OCI-LY3 (cell line): ENCODE data around the gene SLC25A21.

Experiments
- H2AFZ ChIP-seq: fragments of 200-600, 300-600 bp; shearing (Covaris generic); 2 replicates; pipeline ENCODE4 v1.6.0; 2014; ENCODE audit warnings: antibody characterized with exemption, low read depth, low read length
- H3K27ac ChIP-seq: fragments of 200-600, 300-600 bp; sonication (generic); 2 replicates; pipeline ENCODE4 v1.5.1; 2014; ENCODE audit warnings: mild to moderate bottlenecking, low read length, moderate library complexity, mixed read lengths
- H3K27me3 ChIP-seq: fragments of 200-600, 300-600 bp; sonication (generic); 2 replicates; pipeline ENCODE4 v1.6.1; 2014; ENCODE audit warnings: low read depth, low read length, mixed read lengths
- H3K36me3 ChIP-seq: fragments of 200-600, 300-600 bp; sonication (generic); replicated peaks from 2 replicates; pipeline ENCODE3; 2014; ENCODE audit warnings: low read depth, low read length, mixed read lengths
- H3K4me1 ChIP-seq: fragments of 300-600, 200-600 bp; sonication (generic); 2 replicates; pipeline ENCODE4 v1.6.1; 2014; ENCODE audit warnings: low read length, mixed read lengths
- H3K4me2 ChIP-seq: fragments of 200-600, 300-600 bp; sonication (generic); 2 replicates; pipeline ENCODE4 v1.6.1; 2014; ENCODE audit warnings: low read length, mixed read lengths
- H3K4me3 ChIP-seq: fragments of 300-600, 200-600 bp; sonication (generic); 2 replicates; pipeline ENCODE4 v1.5.1; 2014; ENCODE audit warnings: antibody characterized with exemption, mild to moderate bottlenecking, low read length, moderate library complexity
- H3K79me2 ChIP-seq: fragments of 300-600, 200-600 bp; shearing (Covaris generic); 2 replicates; pipeline ENCODE4 v1.6.1; 2014; ENCODE audit warnings: mild to moderate bottlenecking, low read length, mixed read lengths
- H3K9ac ChIP-seq: fragments of 300-600, 200-600 bp; shearing (Covaris generic); 2 replicates; pipeline ENCODE4 v1.6.0; 2014; ENCODE audit warnings: mild to moderate bottlenecking, low read length, moderate library complexity
- H3K9me3 ChIP-seq: fragments of 200-600, 300-600 bp; shearing (Covaris generic); 2 replicates; pipeline ENCODE4 v1.6.1; 2014; ENCODE audit warnings: low read length, mixed read lengths; ENCODE audit not compliant: insufficient read depth
- H4K20me1 ChIP-seq: fragments of 200-600, 300-600 bp; sonication (generic); 2 replicates; pipeline ENCODE4 v1.6.1; 2016; ENCODE audit warnings: low read length, mixed read lengths; ENCODE audit not compliant: insufficient read depth
- EZH2phosphoT487 ChIP-seq: fragments of 200-600 bp; shearing (Covaris generic); IDR thresholded peaks from 2 replicates; pipeline ENCODE4 v1.6.1; 2018; ENCODE audit warnings: antibody characterized with exemption, mixed run types, low read depth
- TF ChIP-seq, protein P1 (sequence below): fragments of 200-600, 300-600 bp; sonication (generic); IDR thresholded peaks from 2 replicates; pipeline ENCODE4 v1.5.1; 2014; ENCODE audit warnings: antibody characterized with exemption, low read length, low read depth

SLC25A21 gene

GRCh38 chr14:36979863-36980262 lies 192.5 kb downstream of the SLC25A21 start:
- TF ChIP-seq EZH2phosphoT487 = no peak
- TF ChIP-seq, protein P1, sequence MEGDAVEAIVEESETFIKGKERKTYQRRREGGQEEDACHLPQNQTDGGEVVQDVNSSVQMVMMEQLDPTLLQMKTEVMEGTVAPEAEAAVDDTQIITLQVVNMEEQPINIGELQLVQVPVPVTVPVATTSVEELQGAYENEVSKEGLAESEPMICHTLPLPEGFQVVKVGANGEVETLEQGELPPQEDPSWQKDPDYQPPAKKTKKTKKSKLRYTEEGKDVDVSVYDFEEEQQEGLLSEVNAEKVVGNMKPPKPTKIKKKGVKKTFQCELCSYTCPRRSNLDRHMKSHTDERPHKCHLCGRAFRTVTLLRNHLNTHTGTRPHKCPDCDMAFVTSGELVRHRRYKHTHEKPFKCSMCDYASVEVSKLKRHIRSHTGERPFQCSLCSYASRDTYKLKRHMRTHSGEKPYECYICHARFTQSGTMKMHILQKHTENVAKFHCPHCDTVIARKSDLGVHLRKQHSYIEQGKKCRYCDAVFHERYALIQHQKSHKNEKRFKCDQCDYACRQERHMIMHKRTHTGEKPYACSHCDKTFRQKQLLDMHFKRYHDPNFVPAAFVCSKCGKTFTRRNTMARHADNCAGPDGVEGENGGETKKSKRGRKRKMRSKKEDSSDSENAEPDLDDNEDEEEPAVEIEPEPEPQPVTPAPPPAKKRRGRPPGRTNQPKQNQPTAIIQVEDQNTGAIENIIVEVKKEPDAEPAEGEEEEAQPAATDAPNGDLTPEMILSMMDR = no peak
- Histone ChIP-seq H3K79me2 (no peaks in the 10 kb centered on the region), H2AFZ (no peak overlapping the region), H3K27ac (no peak overlapping the region), H3K27me3 (no peaks in the 10 kb centered on the region), H3K4me1 (no peaks in the 10 kb centered on the region), H3K36me3 (no peaks in the 10 kb centered on the region), H3K4me2 (no peak overlapping the region), H3K9ac (no peak overlapping the region), H3K9me3 (no peaks in the 10 kb centered on the region), H4K20me1 (no peaks in the 10 kb centered on the region), H3K4me3 (no peak overlapping the region)

- H3K4me3 ChIP-seq = no peak overlapping the region
- no peaks in the 10 kb centered on the region for H3K9me3 ChIP-seq
- no peaks in the 10 kb centered on the region for H4K20me1 ChIP-seq
- H3K4me1 ChIP-seq = no peaks in the 10 kb centered on the region
- TF ChIP-seq, protein P1 = no peak
- no peak for TF ChIP-seq EZH2phosphoT487
- no peaks in the 10 kb centered on the region for H3K79me2 ChIP-seq
- H3K36me3 ChIP-seq = no peaks in the 10 kb centered on the region
- no peak overlapping the region for H3K9ac ChIP-seq
- no peaks in the 10 kb centered on the region for H3K27me3 ChIP-seq
- H2AFZ ChIP-seq = no peak overlapping the region
- H3K4me2 ChIP-seq = no peak overlapping the region
- no peak overlapping the region for H3K27ac ChIP-seq
These were observed 195.8 kb downstream of the SLC25A21 start for GRCh38 chr14:36976571-36977023.

DNA sequence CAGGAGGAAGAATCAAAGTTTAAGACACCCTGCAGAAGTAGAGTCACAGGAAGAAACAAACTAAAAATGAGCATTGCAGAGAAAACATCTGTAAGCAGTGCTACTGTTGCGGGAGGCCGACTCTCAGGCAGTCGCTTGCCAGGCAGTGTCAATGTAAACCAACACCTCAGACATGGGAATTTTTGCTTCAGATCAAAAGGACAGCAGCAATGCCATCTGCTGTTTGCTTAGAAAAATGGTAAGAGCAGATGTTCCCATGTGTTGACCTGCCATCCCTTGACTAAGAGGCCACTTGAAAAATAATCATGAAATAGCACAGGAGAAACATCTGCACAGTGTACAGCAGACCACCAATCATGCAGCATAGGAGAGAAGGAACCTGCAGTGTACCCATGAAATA lies 196.6 kb downstream of the SLC25A21 start:
- TF ChIP-seq, protein P1 = peak; percentile 33; the same call in 1 of the 2 replicates
- no peak for TF ChIP-seq EZH2phosphoT487
- no peaks in the 10 kb centered on the region for H3K4me1 ChIP-seq
- no peak overlapping the region for H3K4me3 ChIP-seq
- no peaks in the 10 kb centered on the region for H4K20me1 ChIP-seq
- no peak overlapping the region for H3K9ac ChIP-seq
- H3K27ac ChIP-seq = no peak overlapping the region
- no peaks in the 10 kb centered on the region for H3K27me3 ChIP-seq
- H3K36me3 ChIP-seq = no peaks in the 10 kb centered on the region
- no peak overlapping the region for H3K4me2 ChIP-seq
- H2AFZ ChIP-seq = no peak overlapping the region
- H3K79me2 ChIP-seq = no peaks in the 10 kb centered on the region
- H3K9me3 ChIP-seq = no peaks in the 10 kb centered on the region

DNA sequence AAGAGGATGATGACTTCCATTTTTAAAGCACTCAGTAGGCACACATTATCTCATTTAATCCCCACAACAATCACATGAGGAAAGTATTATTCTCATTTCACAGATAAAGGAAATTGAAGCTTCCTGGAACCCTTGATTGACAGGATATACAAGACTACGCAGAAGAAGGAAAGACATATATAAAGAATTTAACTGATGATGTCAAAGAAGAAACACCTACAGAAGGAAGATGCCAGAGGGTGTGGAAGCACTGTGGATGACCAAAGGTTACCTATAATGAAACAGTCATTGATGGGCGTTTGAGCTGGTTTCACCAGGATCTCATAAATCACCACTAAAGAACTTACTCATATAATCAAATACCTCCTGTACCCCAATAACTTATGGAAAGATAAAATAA lies 197.4 kb downstream of the SLC25A21 start:
- no peak overlapping the region for H3K4me2 ChIP-seq
- no peaks in the 10 kb centered on the region for H3K27me3 ChIP-seq
- H2AFZ ChIP-seq = no peak overlapping the region
- H3K9me3 ChIP-seq = no peaks in the 10 kb centered on the region
- no peaks in the 10 kb centered on the region for H3K79me2 ChIP-seq
- TF ChIP-seq, protein P1 = no peak
- TF ChIP-seq EZH2phosphoT487 = no peak
- H3K9ac ChIP-seq = no peak overlapping the region
- H4K20me1 ChIP-seq = no peaks in the 10 kb centered on the region
- no peak overlapping the region for H3K27ac ChIP-seq
- H3K4me3 ChIP-seq = no peak overlapping the region
- no peaks in the 10 kb centered on the region for H3K36me3 ChIP-seq
- no peaks in the 10 kb centered on the region for H3K4me1 ChIP-seq
